Stimulated activated CD8-positive, alpha-beta memory T cell treated with anti-CD3 and anti-CD28 coated beads, Interleukin-4, amount 100 ng/mL, for 4 hours (primary cell): ENCODE data around the gene PTX3.

Experiments
- DNase-seq, 2 donors: peaks; one replicate each; pipeline ENCODE4 v3.0.0-alpha.2; 2020; ENCODE audit warnings: low read depth in 2 of 2, low spot score in 1 of 2

The PTX3 gene

GRCh38 chr3:157471064-157471463 lies 34.4 kb downstream of the PTX3 start:
- no peak for DNase-seq

GRCh38 chr3:157472648-157473047 lies 36.0 kb downstream of the PTX3 start:
- DNase-seq, result no peak

- DNase-seq, result no peak
Measured at GRCh38 chr3:157475921-157476414, 39.3 kb downstream of the PTX3 start.

GRCh38 chr3:157477441-157477840 lies 40.8 kb downstream of the PTX3 start:
- no peak for DNase-seq

- DNase-seq, result no peak
Measured at GRCh38 chr3:157479464-157480243, 43.0 kb downstream of the PTX3 start.

GRCh38 chr3:157487339-157487738 lies 50.7 kb downstream of the PTX3 start:
- no peak for DNase-seq

- DNase-seq, result no peak
Measured at GRCh38 chr3:157488144-157488543, 51.5 kb downstream of the PTX3 start.

GRCh38 chr3:157491136-157491535 lies 54.5 kb downstream of the PTX3 start:
- no peak for DNase-seq
